A549 (cell line): ENCODE data around the gene SGIP1.

Source experiments
- CBX8 ChIP-seq: fragments of 200-600 bp; sonication (generic); IDR thresholded peaks from 2 replicates; pipeline ENCODE4 v1.6.1; 2016
- CEBPB ChIP-seq, 2 experiments: fragments of >200 bp in 1 of 2; sonication (Bioruptor Twin) in 1 of 2; formaldehyde crosslinking in 1 of 2; IDR thresholded peaks; 2 replicates each; pipeline ENCODE4 v1.6.1; 2012 to 2016
- JUNB ChIP-seq: fragments of >200 bp; sonication (Bioruptor Twin); formaldehyde crosslinking; IDR thresholded peaks from 2 replicates; pipeline ENCODE4 v1.6.1; 2016
- KDM1A ChIP-seq: fragments of 200-600 bp; sonication (generic); IDR thresholded peaks from 2 replicates; pipeline ENCODE4 v1.6.1; 2016; ENCODE audit warnings: low read depth, mild to moderate bottlenecking
- POLR2A ChIP-seq: IDR thresholded peaks from 2 replicates; pipeline ENCODE4 v1.6.1; 2012; ENCODE audit warnings: mild to moderate bottlenecking, low read length
- RARB ChIP-seq: fragments of 250-450 bp; sonication (Bioruptor Pico); IDR thresholded peaks from 2 replicates; pipeline ENCODE4 v1.8.0; 2021; ENCODE audit warnings: mild to moderate bottlenecking, moderate library complexity
- RNF2 ChIP-seq: fragments of 200-600 bp; sonication (generic); IDR thresholded peaks from 2 replicates; pipeline ENCODE4 v1.6.1; 2016; ENCODE audit warnings: low read depth, mild to moderate bottlenecking, antibody characterized with exemption, moderate library complexity, borderline replicate concordance
- TF ChIP-seq, protein P1 (sequence below): fragments of >200 bp; sonication (Bioruptor Twin); formaldehyde crosslinking; IDR thresholded peaks from 3 replicates; pipeline ENCODE4 v1.5.1; 2016
- TF ChIP-seq, protein P2 (sequence below): fragments of 200-600 bp; sonication (generic); IDR thresholded peaks from 2 replicates; pipeline ENCODE4 v1.6.1; 2016; ENCODE audit warnings: antibody characterized with exemption, mild to moderate bottlenecking, moderate library complexity
- TF ChIP-seq, protein P3 (sequence below): IDR thresholded peaks from 2 replicates; pipeline ENCODE4 v1.6.1; 2012

DNA sequence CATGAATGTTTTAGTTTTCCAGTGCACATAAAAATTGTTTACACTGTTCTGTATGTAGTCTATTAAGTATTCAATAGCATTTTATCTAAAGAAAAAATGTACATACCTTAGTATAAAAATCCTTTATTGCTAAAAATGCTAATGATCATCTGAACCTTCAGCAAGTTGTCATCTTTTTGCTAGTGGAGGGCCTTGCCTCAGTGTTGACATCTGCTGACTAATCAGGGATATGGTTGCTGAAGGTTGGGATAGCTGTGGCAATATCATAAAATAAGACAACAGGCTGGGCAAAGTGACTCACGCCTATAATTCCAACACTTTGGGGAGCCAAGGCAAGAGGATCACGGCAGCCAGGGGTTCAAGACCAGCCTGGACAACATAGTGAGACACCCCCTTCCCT lies 227.3 kb downstream of the SGIP1 start:
- TF ChIP-seq, protein P1, sequence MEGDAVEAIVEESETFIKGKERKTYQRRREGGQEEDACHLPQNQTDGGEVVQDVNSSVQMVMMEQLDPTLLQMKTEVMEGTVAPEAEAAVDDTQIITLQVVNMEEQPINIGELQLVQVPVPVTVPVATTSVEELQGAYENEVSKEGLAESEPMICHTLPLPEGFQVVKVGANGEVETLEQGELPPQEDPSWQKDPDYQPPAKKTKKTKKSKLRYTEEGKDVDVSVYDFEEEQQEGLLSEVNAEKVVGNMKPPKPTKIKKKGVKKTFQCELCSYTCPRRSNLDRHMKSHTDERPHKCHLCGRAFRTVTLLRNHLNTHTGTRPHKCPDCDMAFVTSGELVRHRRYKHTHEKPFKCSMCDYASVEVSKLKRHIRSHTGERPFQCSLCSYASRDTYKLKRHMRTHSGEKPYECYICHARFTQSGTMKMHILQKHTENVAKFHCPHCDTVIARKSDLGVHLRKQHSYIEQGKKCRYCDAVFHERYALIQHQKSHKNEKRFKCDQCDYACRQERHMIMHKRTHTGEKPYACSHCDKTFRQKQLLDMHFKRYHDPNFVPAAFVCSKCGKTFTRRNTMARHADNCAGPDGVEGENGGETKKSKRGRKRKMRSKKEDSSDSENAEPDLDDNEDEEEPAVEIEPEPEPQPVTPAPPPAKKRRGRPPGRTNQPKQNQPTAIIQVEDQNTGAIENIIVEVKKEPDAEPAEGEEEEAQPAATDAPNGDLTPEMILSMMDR = no peak
- no peak for TF ChIP-seq RNF2
- no peak for TF ChIP-seq CBX8
- no peak for TF ChIP-seq CEBPB (IDR thresholded peaks at IDR 0.05)
- TF ChIP-seq JUNB = no peak
- no peak for TF ChIP-seq POLR2A
- TF ChIP-seq, protein P2, sequence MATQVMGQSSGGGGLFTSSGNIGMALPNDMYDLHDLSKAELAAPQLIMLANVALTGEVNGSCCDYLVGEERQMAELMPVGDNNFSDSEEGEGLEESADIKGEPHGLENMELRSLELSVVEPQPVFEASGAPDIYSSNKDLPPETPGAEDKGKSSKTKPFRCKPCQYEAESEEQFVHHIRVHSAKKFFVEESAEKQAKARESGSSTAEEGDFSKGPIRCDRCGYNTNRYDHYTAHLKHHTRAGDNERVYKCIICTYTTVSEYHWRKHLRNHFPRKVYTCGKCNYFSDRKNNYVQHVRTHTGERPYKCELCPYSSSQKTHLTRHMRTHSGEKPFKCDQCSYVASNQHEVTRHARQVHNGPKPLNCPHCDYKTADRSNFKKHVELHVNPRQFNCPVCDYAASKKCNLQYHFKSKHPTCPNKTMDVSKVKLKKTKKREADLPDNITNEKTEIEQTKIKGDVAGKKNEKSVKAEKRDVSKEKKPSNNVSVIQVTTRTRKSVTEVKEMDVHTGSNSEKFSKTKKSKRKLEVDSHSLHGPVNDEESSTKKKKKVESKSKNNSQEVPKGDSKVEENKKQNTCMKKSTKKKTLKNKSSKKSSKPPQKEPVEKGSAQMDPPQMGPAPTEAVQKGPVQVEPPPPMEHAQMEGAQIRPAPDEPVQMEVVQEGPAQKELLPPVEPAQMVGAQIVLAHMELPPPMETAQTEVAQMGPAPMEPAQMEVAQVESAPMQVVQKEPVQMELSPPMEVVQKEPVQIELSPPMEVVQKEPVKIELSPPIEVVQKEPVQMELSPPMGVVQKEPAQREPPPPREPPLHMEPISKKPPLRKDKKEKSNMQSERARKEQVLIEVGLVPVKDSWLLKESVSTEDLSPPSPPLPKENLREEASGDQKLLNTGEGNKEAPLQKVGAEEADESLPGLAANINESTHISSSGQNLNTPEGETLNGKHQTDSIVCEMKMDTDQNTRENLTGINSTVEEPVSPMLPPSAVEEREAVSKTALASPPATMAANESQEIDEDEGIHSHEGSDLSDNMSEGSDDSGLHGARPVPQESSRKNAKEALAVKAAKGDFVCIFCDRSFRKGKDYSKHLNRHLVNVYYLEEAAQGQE = no peak
- TF ChIP-seq, protein P3, sequence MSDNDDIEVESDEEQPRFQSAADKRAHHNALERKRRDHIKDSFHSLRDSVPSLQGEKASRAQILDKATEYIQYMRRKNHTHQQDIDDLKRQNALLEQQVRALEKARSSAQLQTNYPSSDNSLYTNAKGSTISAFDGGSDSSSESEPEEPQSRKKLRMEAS = no peak
- no peak for TF ChIP-seq KDM1A
- no peak for TF ChIP-seq RARB (CRISPR knock-in tag)
